Astrocyte (in vitro differentiated cells and primary cell): Measurements from ENCODE around the gene TRERF1. TPM values are rescaled to one million over a fixed set of nuclear protein-coding genes. Genes with fewer than 3 reads are reported as not detected.

Experiments used
- DNase-seq: peaks from one replicate; pipeline ENCODE4 v3.0.0-alpha.2; 2010; ENCODE audit warnings: low read depth
- FAIRE-seq: peaks from 2 replicates; lab custom pipeline; 2011; peaks lifted over from hg19 to GRCh38; lab: Jason Lieb, UNC
- H2AFZ ChIP-seq: 2 replicates; pipeline ENCODE4 v1.6.0; 2012; ENCODE audit warnings: low read depth, low read length, inconsistent platforms
- H3K27ac ChIP-seq: 2 replicates; pipeline ENCODE4 v1.5.1; 2011; ENCODE audit warnings: low read depth, low read length, inconsistent platforms
- H3K27me3 ChIP-seq: 2 replicates; pipeline ENCODE4 v1.6.0; 2011; ENCODE audit warnings: low read length, inconsistent platforms; ENCODE audit not compliant: insufficient read depth
- H3K36me3 ChIP-seq: 2 replicates; pipeline ENCODE4 v1.5.1; 2011; ENCODE audit warnings: low read length, inconsistent platforms; ENCODE audit not compliant: insufficient read depth
- H3K4me1 ChIP-seq: 2 replicates; pipeline ENCODE4 v1.5.1; 2011; ENCODE audit warnings: low read length, inconsistent platforms; ENCODE audit not compliant: insufficient read depth
- H3K4me2 ChIP-seq: 2 replicates; pipeline ENCODE4 v1.6.0; 2012; ENCODE audit warnings: low read length, inconsistent platforms
- H3K4me3 ChIP-seq: 2 replicates; pipeline ENCODE4 v1.5.1; 2011; ENCODE audit warnings: low read depth, mild to moderate bottlenecking, low read length, inconsistent platforms; ENCODE audit not compliant: insufficient read depth
- H3K79me2 ChIP-seq: 2 replicates; pipeline ENCODE4 v1.6.0; 2012; ENCODE audit warnings: mild to moderate bottlenecking, low read length, inconsistent platforms; ENCODE audit not compliant: insufficient read depth
- H3K9ac ChIP-seq: 2 replicates; pipeline ENCODE4 v1.6.0; 2012; ENCODE audit warnings: mild to moderate bottlenecking, low read length, inconsistent platforms
- H3K9me3 ChIP-seq: 2 replicates; pipeline ENCODE4 v1.5.1; 2012; ENCODE audit warnings: low read depth, mild to moderate bottlenecking, low read length, inconsistent platforms; ENCODE audit not compliant: insufficient read depth
- H4K20me1 ChIP-seq: 2 replicates; pipeline ENCODE4 v1.6.0; 2012; ENCODE audit warnings: low read length, inconsistent platforms; ENCODE audit not compliant: insufficient read depth
- H3K27ac Mint-ChIP-seq: one replicate; pipeline ENCODE4 v1.8.0; 2021; ENCODE audit warnings: mild to moderate bottlenecking, mixed read lengths; ENCODE audit not compliant: unreplicated experiment
- H3K27me3 Mint-ChIP-seq: one replicate; pipeline ENCODE4 v1.8.0; 2021; ENCODE audit warnings: low read depth, mixed read lengths; ENCODE audit not compliant: unreplicated experiment
- H3K36me3 Mint-ChIP-seq: one replicate; pipeline ENCODE4 v1.8.0; 2021; ENCODE audit warnings: low read depth, mixed read lengths; ENCODE audit not compliant: unreplicated experiment
- H3K4me1 Mint-ChIP-seq: one replicate; pipeline ENCODE4 v1.8.0; 2021; ENCODE audit warnings: low read depth, mixed read lengths; ENCODE audit not compliant: unreplicated experiment
- H3K4me3 Mint-ChIP-seq: one replicate; pipeline ENCODE4 v1.8.0; 2021; ENCODE audit warnings: mild to moderate bottlenecking, moderate library complexity, mixed read lengths; ENCODE audit not compliant: unreplicated experiment
- H3K9me3 Mint-ChIP-seq: one replicate; pipeline ENCODE4 v1.8.0; 2021; ENCODE audit warnings: mild to moderate bottlenecking, mixed read lengths; ENCODE audit not compliant: unreplicated experiment
- EZH2 ChIP-seq: IDR thresholded peaks from 2 replicates; pipeline ENCODE4 v1.6.1; 2012; ENCODE audit warnings: mild to moderate bottlenecking, low read length, inconsistent platforms; ENCODE audit not compliant: insufficient read depth
- total RNA-seq: library from RNA; stranded (reverse); gene quantifications from 2 replicates; pipeline ENCODE4 v1.2.1, GENCODE V29; 2021
- TF ChIP-seq, protein P1 (sequence below): IDR thresholded peaks from 2 replicates; pipeline ENCODE4 v1.5.1; 2011; ENCODE audit warnings: low read depth, mild to moderate bottlenecking, inconsistent platforms, low read length, moderate library complexity; ENCODE audit not compliant: insufficient read depth

Gene TRERF1
- total RNA-seq, 1 donor from 2014 or later = 8.6 TPM

DNA sequence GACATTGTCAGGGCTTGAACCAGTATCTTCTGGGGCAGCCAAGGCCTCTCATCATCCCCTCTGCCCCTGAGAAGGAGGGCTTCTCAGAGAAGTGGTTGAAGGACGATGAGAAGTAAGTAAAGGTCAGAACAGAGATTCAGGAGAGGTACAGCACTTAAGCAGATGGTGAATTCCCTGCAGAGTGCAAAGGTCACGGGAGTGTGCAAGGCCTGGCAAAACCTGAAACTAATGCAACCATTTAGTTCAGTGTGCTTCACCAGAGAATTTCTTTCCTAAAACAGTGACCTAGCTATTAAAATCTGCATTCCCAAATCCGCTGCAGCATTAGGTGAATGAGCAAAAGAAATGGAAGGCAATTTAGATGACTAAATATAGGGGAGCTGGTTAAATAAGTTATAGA is 58.4 kb downstream of the TRERF1 start:
- Histone ChIP-seq H3K36me3 (no peaks in the 10 kb centered on the region), H2AFZ (no peak overlapping the region), H3K4me2 (no peak overlapping the region), H3K27ac (no peak overlapping the region), H3K79me2 (peaks cover 52% of the 10 kb centered on the region), H3K27me3 (no peaks in the 10 kb centered on the region), H4K20me1 (peaks cover 60% of the 10 kb centered on the region), H3K4me3 (no peak overlapping the region), H3K9ac (no peak overlapping the region), H3K4me1 (no peaks in the 10 kb centered on the region), H3K9me3 (no peaks in the 10 kb centered on the region)
- FAIRE-seq = no peak
- TF ChIP-seq EZH2 = no peak
- TF ChIP-seq, protein P1, sequence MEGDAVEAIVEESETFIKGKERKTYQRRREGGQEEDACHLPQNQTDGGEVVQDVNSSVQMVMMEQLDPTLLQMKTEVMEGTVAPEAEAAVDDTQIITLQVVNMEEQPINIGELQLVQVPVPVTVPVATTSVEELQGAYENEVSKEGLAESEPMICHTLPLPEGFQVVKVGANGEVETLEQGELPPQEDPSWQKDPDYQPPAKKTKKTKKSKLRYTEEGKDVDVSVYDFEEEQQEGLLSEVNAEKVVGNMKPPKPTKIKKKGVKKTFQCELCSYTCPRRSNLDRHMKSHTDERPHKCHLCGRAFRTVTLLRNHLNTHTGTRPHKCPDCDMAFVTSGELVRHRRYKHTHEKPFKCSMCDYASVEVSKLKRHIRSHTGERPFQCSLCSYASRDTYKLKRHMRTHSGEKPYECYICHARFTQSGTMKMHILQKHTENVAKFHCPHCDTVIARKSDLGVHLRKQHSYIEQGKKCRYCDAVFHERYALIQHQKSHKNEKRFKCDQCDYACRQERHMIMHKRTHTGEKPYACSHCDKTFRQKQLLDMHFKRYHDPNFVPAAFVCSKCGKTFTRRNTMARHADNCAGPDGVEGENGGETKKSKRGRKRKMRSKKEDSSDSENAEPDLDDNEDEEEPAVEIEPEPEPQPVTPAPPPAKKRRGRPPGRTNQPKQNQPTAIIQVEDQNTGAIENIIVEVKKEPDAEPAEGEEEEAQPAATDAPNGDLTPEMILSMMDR = no peak
- H3K9me3 Mint-ChIP-seq = no peaks in the 10 kb centered on the region
- H3K36me3 Mint-ChIP-seq = peaks cover 4% of the 10 kb centered on the region
- H3K27ac Mint-ChIP-seq = no peak overlapping the region
- no peaks in the 10 kb centered on the region for H3K27me3 Mint-ChIP-seq
- no peak overlapping the region for H3K4me3 Mint-ChIP-seq
- no peak for DNase-seq
- H3K4me1 Mint-ChIP-seq = peaks cover 2% of the 10 kb centered on the region

DNA sequence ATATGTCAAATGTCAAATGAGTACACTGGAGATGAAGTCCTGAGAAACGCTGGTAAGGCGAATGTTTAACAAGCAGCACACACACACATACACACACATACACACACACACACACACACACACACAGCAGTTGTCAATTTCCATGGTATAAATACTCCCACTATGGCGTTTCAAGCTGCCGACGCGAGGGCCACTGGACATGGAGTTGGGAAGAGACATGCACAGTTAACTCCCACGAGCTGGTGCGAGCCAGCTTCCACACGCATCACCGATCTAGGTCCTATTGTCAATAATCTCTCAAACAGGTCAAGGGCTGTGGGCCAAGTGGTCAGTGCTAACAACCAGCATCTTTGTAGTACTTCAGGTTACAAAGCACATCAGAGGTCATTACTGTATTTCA is 58.9 kb downstream of the TRERF1 start:
- no peaks in the 10 kb centered on the region for H3K27me3 ChIP-seq
- no peak overlapping the region for H3K27ac Mint-ChIP-seq
- DNase-seq (no peak), FAIRE-seq (no peak)
- H3K36me3 Mint-ChIP-seq = peaks cover 4% of the 10 kb centered on the region
- H3K9ac ChIP-seq = no peak overlapping the region
- H3K4me3 ChIP-seq = no peak overlapping the region
- H3K4me1 Mint-ChIP-seq = peaks cover 2% of the 10 kb centered on the region
- H3K27ac ChIP-seq = no peak overlapping the region
- no peak overlapping the region for H3K4me2 ChIP-seq
- H4K20me1 ChIP-seq = peaks cover 60% of the 10 kb centered on the region
- no peaks in the 10 kb centered on the region for H3K36me3 ChIP-seq
- no peak for TF ChIP-seq EZH2
- TF ChIP-seq, protein P1 = no peak
- no peaks in the 10 kb centered on the region for H3K27me3 Mint-ChIP-seq
- H2AFZ ChIP-seq = no peak overlapping the region
- H3K4me3 Mint-ChIP-seq = no peak overlapping the region
- peaks cover 57% of the 10 kb centered on the region for H3K79me2 ChIP-seq
- no peaks in the 10 kb centered on the region for H3K9me3 Mint-ChIP-seq
- no peaks in the 10 kb centered on the region for H3K9me3 ChIP-seq
- no peaks in the 10 kb centered on the region for H3K4me1 ChIP-seq

GRCh38 chr6:42391441-42391840 is 60.3 kb downstream of the TRERF1 start:
- H3K36me3 Mint-ChIP-seq = peaks cover 4% of the 10 kb centered on the region
- Histone ChIP-seq H2AFZ (no peak overlapping the region), H3K4me3 (no peak overlapping the region), H3K36me3 (no peaks in the 10 kb centered on the region), H3K9me3 (no peaks in the 10 kb centered on the region), H3K4me2 (no peak overlapping the region), H3K4me1 (no peaks in the 10 kb centered on the region), H3K27me3 (no peaks in the 10 kb centered on the region), H3K9ac (no peak overlapping the region), H3K27ac (no peak overlapping the region), H4K20me1 (peaks cover 58% of the 10 kb centered on the region), H3K79me2 (peaks cover 54% of the 10 kb centered on the region)
- FAIRE-seq (no peak), DNase-seq (no peak)
- no peak for TF ChIP-seq EZH2
- TF ChIP-seq, protein P1 = no peak
- no peak overlapping the region for H3K4me3 Mint-ChIP-seq
- peaks cover 2% of the 10 kb centered on the region for H3K4me1 Mint-ChIP-seq
- no peaks in the 10 kb centered on the region for H3K27me3 Mint-ChIP-seq
- H3K9me3 Mint-ChIP-seq = no peaks in the 10 kb centered on the region
- no peak overlapping the region for H3K27ac Mint-ChIP-seq
